ENCODE measurements around the gene P2RY14. TPM values are rescaled to one million over a fixed set of nuclear protein-coding genes. Genes with fewer than 3 reads are reported as not detected.

The P2RY14 gene
- polyA plus RNA-seq, 2 donors = 2.1 to 9.2 TPM

GRCh38 chr3:151168269-151169094 lies 109.9 kb downstream of the P2RY14 start:
- WGBS, 2 donors = 21 to 25% methylated on average over 7 of the region's 7 CpGs
- H3K36me3 ChIP-seq (ENCODE audit: control insufficient read depth in 2 of 2, insufficient read depth in 2 of 2, low read length in 1 of 2) = no peaks in the 10 kb centered on the region
- H3K27me3 ChIP-seq (ENCODE audit: control insufficient read depth in 1 of 2, insufficient read depth in 2 of 2, low read length in 2 of 2) = no peaks in the 10 kb centered on the region
- no peaks in the 10 kb centered on the region for H3K9me3 ChIP-seq (ENCODE audit: control insufficient read depth in 2 of 2, insufficient read depth in 1 of 2, low read depth in 1 of 2, low read length in 1 of 2)
- H3K27ac ChIP-seq (ENCODE audit: low read depth in 2 of 2, low read length in 1 of 2) = no peak overlapping the region
- no peak overlapping the region for H3K4me3 ChIP-seq (ENCODE audit: low read depth in 1 of 2, low read length in 2 of 2)
- H3K4me1 ChIP-seq (ENCODE audit: control insufficient read depth in 2 of 2, insufficient read depth in 2 of 2, low read length in 1 of 2) = no peaks in the 10 kb centered on the region

DNA sequence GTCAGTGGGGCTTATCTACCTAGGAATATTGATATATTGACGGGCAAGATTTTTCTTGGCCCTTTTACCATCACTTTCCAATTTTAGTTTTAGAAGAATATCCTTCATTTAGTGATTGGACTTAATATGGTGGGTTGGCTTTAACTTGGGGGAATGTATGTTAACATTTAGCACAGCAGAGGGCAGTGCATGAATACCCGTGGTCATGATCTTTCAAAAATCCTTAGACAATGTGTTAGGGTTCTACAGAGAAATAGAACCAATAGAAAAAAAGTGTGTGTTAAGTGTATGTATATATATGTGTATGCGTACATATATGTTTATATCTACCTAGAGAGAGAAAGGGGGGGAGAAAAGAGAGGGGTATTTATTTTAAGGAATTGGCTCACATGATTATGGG lies 112.2 kb downstream of the P2RY14 start:
- H3K27me3 ChIP-seq (ENCODE audit: control insufficient read depth in 1 of 2, insufficient read depth in 2 of 2, low read length in 2 of 2) = no peaks in the 10 kb centered on the region
- no peaks in the 10 kb centered on the region for H3K4me1 ChIP-seq (ENCODE audit: control insufficient read depth in 2 of 2, insufficient read depth in 2 of 2, low read length in 1 of 2)
- H3K9me3 ChIP-seq (ENCODE audit: control insufficient read depth in 2 of 2, insufficient read depth in 1 of 2, low read depth in 1 of 2, low read length in 1 of 2) = no peaks in the 10 kb centered on the region
- WGBS, 2 donors = 83 to 86% methylated on average over 3 of the region's 3 CpGs
- no peak overlapping the region for H3K27ac ChIP-seq (ENCODE audit: low read depth in 2 of 2, low read length in 1 of 2)
- H3K36me3 ChIP-seq (ENCODE audit: control insufficient read depth in 2 of 2, insufficient read depth in 2 of 2, low read length in 1 of 2) = no peaks in the 10 kb centered on the region
- H3K4me3 ChIP-seq (ENCODE audit: low read depth in 1 of 2, low read length in 2 of 2) = no peak overlapping the region

DNA sequence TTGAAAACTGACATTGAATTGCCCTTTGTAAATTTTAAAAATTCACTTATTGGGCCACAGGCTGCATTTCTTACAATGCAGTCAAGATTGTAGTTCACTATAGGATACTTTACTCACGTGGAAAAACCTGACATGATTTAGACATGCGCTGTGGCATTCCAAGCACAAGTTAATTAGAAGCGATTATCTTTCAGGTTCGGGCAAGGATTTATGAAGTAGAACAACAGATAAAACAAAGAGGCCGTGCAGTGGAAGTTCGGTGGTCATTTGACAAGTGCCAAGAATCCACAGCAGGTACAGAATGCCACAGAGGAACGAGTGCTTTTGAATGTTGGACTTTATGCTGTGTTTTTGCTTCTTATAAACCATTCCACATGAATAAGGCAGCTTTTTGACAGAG lies 113.1 kb downstream of the P2RY14 start:
- no peaks in the 10 kb centered on the region for H3K4me1 ChIP-seq (ENCODE audit: control insufficient read depth in 2 of 2, insufficient read depth in 2 of 2, low read length in 1 of 2)
- H3K36me3 ChIP-seq (ENCODE audit: control insufficient read depth in 2 of 2, insufficient read depth in 2 of 2, low read length in 1 of 2) = no peaks in the 10 kb centered on the region
- H3K9me3 ChIP-seq (ENCODE audit: control insufficient read depth in 2 of 2, insufficient read depth in 1 of 2, low read depth in 1 of 2, low read length in 1 of 2) = no peaks in the 10 kb centered on the region
- H3K27me3 ChIP-seq (ENCODE audit: control insufficient read depth in 1 of 2, insufficient read depth in 2 of 2, low read length in 2 of 2) = no peaks in the 10 kb centered on the region
- H3K4me3 ChIP-seq (ENCODE audit: low read depth in 1 of 2, low read length in 2 of 2) = no peak overlapping the region
- H3K27ac ChIP-seq (ENCODE audit: low read depth in 2 of 2, low read length in 1 of 2) = no peak overlapping the region
- WGBS, 2 donors = 81 to 84% methylated on average over 7 of the region's 7 CpGs

Other genes with a start within 250 kb of the P2RY14 start
- gene MED12L, start 192.9 kb downstream of the P2RY14 start, polyA plus RNA-seq = under 1 TPM; 0.05 to 0.08 TPM
- 1 to 10 TPM in 1 of 2 donors, under 1 TPM in 1; 0.52 to 1.5 TPM for gene GPR171, start 75.3 kb downstream of the P2RY14 start, polyA plus RNA-seq
- 10 to 100 TPM; 50.2 to 75.3 TPM for gene GPR87, start 38.3 kb upstream of the P2RY14 start, polyA plus RNA-seq
- under 1 TPM; 0.24 to 0.68 TPM for gene P2RY13, start 51.0 kb upstream of the P2RY14 start, polyA plus RNA-seq
- gene P2RY12, start 106.2 kb upstream of the P2RY14 start, polyA plus RNA-seq = under 1 TPM; 0.13 to 0.16 TPM
- under 1 TPM; 0.47 to 0.74 TPM for gene IGSF10, start 182.5 kb upstream of the P2RY14 start, polyA plus RNA-seq

Data from esophagus (tissue), 2 donors.